Cardiac muscle cell (in vitro differentiated cells and primary cell): Measurements from ENCODE around the gene QSOX2. TPM values are rescaled to one million over a fixed set of nuclear protein-coding genes. Genes with fewer than 3 reads are reported as not detected.

Source experiments
- DNase-seq, 2 donors: peaks; one replicate each; pipeline versions ENCODE4 v3.0.0 to v3.0.0-alpha.2; 2010 to 2017; ENCODE audit warnings: low read depth in 1 of 2, low spot score in 1 of 2
- H3K27ac ChIP-seq: fragments of 200-600 bp; sonication (generic); 2 replicates; pipeline ENCODE4 v1.5.1; 2016
- H3K27me3 ChIP-seq: fragments of 200-600 bp; sonication (generic); 2 replicates; pipeline ENCODE4 v1.6.0; 2016; ENCODE audit warnings: control low read depth
- H3K36me3 ChIP-seq: fragments of 200-600 bp; sonication (generic); 2 replicates; pipeline ENCODE4 v1.5.1; 2016; ENCODE audit warnings: control low read depth
- H3K4me1 ChIP-seq: fragments of 200-600 bp; sonication (generic); 2 replicates; pipeline ENCODE4 v1.8.1; 2017; ENCODE audit warnings: low read depth, mild to moderate bottlenecking, mixed run types
- H3K4me3 ChIP-seq: fragments of 200-600 bp; sonication (generic); 2 replicates; pipeline ENCODE4 v1.5.1; 2016; ENCODE audit warnings: mild to moderate bottlenecking
- H3K9me3 ChIP-seq: fragments of 200-600 bp; sonication (generic); 2 replicates; pipeline ENCODE4 v1.5.1; 2017; ENCODE audit warnings: low read depth, mild to moderate bottlenecking, control low read depth
- polyA plus RNA-seq: library from polyadenylated mRNA; unstranded; fragments of >200 nt; fragmentation: Nextera tagmentation; extraction: Ambion mirVana; gene quantifications from 2 replicates; pipeline ENCODE4 v1.2.1, GENCODE V29; 2016
- total RNA-seq: library from RNA; depleted of rRNA; stranded (reverse); fragments of >200 nt; gene quantifications from 2 replicates; pipeline ENCODE4 v1.2.3, GENCODE V29; 2016
- TF ChIP-seq, protein P1 (sequence below): IDR thresholded peaks from 2 replicates; pipeline ENCODE4 v1.5.1; 2012; ENCODE audit warnings: low read depth, mild to moderate bottlenecking, low read length

Gene QSOX2
- total and polyA plus RNA-seq, 2 experiments from 2014 or later: 1.7 to 10.5 TPM

- Histone ChIP-seq H3K4me3 (no peak overlapping the region), H3K36me3 (no peaks in the 10 kb centered on the region), H3K4me1 (no peaks in the 10 kb centered on the region), H3K9me3 (no peaks in the 10 kb centered on the region), H3K27ac (no peak overlapping the region), H3K27me3 (no peaks in the 10 kb centered on the region)
- peak in 1 of 2 donors; percentile 41 for DNase-seq
- TF ChIP-seq, protein P1, sequence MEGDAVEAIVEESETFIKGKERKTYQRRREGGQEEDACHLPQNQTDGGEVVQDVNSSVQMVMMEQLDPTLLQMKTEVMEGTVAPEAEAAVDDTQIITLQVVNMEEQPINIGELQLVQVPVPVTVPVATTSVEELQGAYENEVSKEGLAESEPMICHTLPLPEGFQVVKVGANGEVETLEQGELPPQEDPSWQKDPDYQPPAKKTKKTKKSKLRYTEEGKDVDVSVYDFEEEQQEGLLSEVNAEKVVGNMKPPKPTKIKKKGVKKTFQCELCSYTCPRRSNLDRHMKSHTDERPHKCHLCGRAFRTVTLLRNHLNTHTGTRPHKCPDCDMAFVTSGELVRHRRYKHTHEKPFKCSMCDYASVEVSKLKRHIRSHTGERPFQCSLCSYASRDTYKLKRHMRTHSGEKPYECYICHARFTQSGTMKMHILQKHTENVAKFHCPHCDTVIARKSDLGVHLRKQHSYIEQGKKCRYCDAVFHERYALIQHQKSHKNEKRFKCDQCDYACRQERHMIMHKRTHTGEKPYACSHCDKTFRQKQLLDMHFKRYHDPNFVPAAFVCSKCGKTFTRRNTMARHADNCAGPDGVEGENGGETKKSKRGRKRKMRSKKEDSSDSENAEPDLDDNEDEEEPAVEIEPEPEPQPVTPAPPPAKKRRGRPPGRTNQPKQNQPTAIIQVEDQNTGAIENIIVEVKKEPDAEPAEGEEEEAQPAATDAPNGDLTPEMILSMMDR: no peak
Observed at GRCh38 chr9:136220017-136220729, 25.4 kb downstream of the QSOX2 start.

- DNase-seq: peak in 1 of 2 donors; percentile 19
- no peaks in the 10 kb centered on the region for H3K27me3 ChIP-seq
- no peak overlapping the region for H3K4me3 ChIP-seq
- no peak overlapping the region for H3K27ac ChIP-seq
- H3K4me1 ChIP-seq: no peaks in the 10 kb centered on the region
- no peaks in the 10 kb centered on the region for H3K9me3 ChIP-seq
- peaks cover 3% of the 10 kb centered on the region for H3K36me3 ChIP-seq
- TF ChIP-seq, protein P1: no peak
Observed at GRCh38 chr9:136219276-136219675, 26.3 kb downstream of the QSOX2 start.

DNA sequence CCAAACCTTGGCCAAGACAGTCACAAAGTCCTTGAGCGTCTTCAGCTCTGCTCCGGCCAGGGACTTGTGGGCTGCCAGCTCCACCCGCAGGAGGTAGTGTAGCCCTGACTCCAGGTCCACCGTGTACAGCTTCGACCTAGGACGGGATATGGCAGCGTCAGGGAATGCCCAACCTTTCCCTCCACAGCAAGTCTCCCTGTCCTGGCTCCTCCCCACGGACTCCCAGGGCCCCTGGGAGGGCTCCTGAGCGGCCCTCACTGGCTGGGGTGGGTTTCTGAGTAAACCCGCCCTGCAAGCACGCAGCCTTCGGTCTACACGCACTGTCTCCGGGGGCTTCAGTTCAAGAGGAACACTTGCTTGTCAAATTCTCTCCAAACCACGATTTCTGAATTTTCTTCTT is 26.9 kb downstream of the QSOX2 start:
- DNase-seq: no peak
- Histone ChIP-seq H3K4me1 (no peaks in the 10 kb centered on the region), H3K4me3 (no peak overlapping the region), H3K36me3 (peaks cover 3% of the 10 kb centered on the region), H3K9me3 (no peaks in the 10 kb centered on the region), H3K27me3 (no peaks in the 10 kb centered on the region), H3K27ac (no peak overlapping the region)
- TF ChIP-seq, protein P1: no peak

GRCh38 chr9:136218271-136218670 is 27.3 kb downstream of the QSOX2 start:
- H3K9me3 ChIP-seq: no peaks in the 10 kb centered on the region
- H3K4me3 ChIP-seq: no peak overlapping the region
- H3K36me3 ChIP-seq: peaks cover 3% of the 10 kb centered on the region
- H3K4me1 ChIP-seq: no peaks in the 10 kb centered on the region
- TF ChIP-seq, protein P1: no peak
- H3K27me3 ChIP-seq: no peaks in the 10 kb centered on the region
- no peak for DNase-seq
- H3K27ac ChIP-seq: no peak overlapping the region

- no peak for DNase-seq
- H3K9me3 ChIP-seq: no peaks in the 10 kb centered on the region
- TF ChIP-seq, protein P1: no peak
- H3K4me1 ChIP-seq: no peaks in the 10 kb centered on the region
- peaks cover 3% of the 10 kb centered on the region for H3K36me3 ChIP-seq
- no peak overlapping the region for H3K27ac ChIP-seq
- H3K27me3 ChIP-seq: no peaks in the 10 kb centered on the region
- no peak overlapping the region for H3K4me3 ChIP-seq
Observed at GRCh38 chr9:136216541-136217244, 28.9 kb downstream of the QSOX2 start.
